Kidney capillary endothelial cell (primary cell): ENCODE measurements around the gene ACTR8.
"Not testable (repeated sequence)": the region's sequence is repeated elsewhere in the genome, so short reads cannot be mapped to it uniquely, and the experiment has no call there.

Experiments used
- DNase-seq: peaks from one replicate; pipeline ENCODE4 v3.0.0-alpha.2; 2018; ENCODE audit warnings: low spot score

Gene ACTR8

GRCh38 chr3:53881691-53882593 is at the start of gene ACTR8:
Gene ACTR8 (minus strand): TSS chr3:53882152. CDS start chr3:53882101, 51 bp downstream.
- DNase-seq, result peak; percentile 78

- DNase-seq, result not testable (repeated sequence)
Measured at GRCh38 chr3:53927208-53927872, 45.4 kb upstream of the ACTR8 start.

GRCh38 chr3:53921296-53921695 is 39.3 kb upstream of the ACTR8 start:
- no peak for DNase-seq

- DNase-seq, result no peak
Measured at GRCh38 chr3:53919741-53920140, 37.8 kb upstream of the ACTR8 start.

GRCh38 chr3:53913401-53913800 is 31.4 kb upstream of the ACTR8 start:
- DNase-seq, result no peak

- no peak for DNase-seq
Measured at GRCh38 chr3:53902711-53903110, 20.8 kb upstream of the ACTR8 start.

GRCh38 chr3:53902067-53902466 is 20.1 kb upstream of the ACTR8 start:
- DNase-seq, result no peak

GRCh38 chr3:53900666-53901331 is 18.8 kb upstream of the ACTR8 start:
- DNase-seq, result no peak

GRCh38 chr3:53899750-53900149 is 17.8 kb upstream of the ACTR8 start:
- DNase-seq, result no peak

GRCh38 chr3:53892286-53892637 is 10.3 kb upstream of the ACTR8 start:
- no peak for DNase-seq

GRCh38 chr3:53891497-53892285 is 9.7 kb upstream of the ACTR8 start, which contains the start of gene SELENOK:
Gene SELENOK (minus strand): TSS chr3:53891859.
- peak; percentile 98 for DNase-seq

GRCh38 chr3:53890726-53891475 is 8.9 kb upstream of the ACTR8 start:
- peak; percentile 33 for DNase-seq

- no peak for DNase-seq
Measured at GRCh38 chr3:53888232-53888631, 6.3 kb upstream of the ACTR8 start.

- no peak for DNase-seq
Measured at GRCh38 chr3:53887446-53887845, 5.5 kb upstream of the ACTR8 start.

- no peak for DNase-seq
Measured at GRCh38 chr3:53885239-53885638, 3.3 kb upstream of the ACTR8 start.

GRCh38 chr3:53884623-53885022 is 2.7 kb upstream of the ACTR8 start:
- no peak for DNase-seq

- DNase-seq, result no peak
Measured at GRCh38 chr3:53883008-53883407, 1.1 kb upstream of the ACTR8 start.

- DNase-seq, result peak; percentile 21
Measured at GRCh38 chr3:53880396-53881345, 1.3 kb downstream of the ACTR8 start.

- DNase-seq, result no peak
Measured at GRCh38 chr3:53865732-53866499, 16.0 kb downstream of the ACTR8 start.
